Body of pancreas (tissue), 4 donors: Measurements from ENCODE around the gene SPPL2A.

Experiments used
- POLR2A ChIP-seq, 3 donors: fragments of 450-650 bp; IDR thresholded peaks; one replicate each; pipeline ENCODE4 v1.6.1; 2016; ENCODE audit warnings: antibody characterized with exemption in 3 of 3, mild to moderate bottlenecking in 2 of 3
- TF ChIP-seq, protein P1 (sequence below), 7 experiments: fragments of 450-650 bp in 4 of 7; fragments of 200-600 bp in 3 of 7; sonication (generic) in 3 of 7; IDR thresholded peaks; one replicate each; pipeline ENCODE4 v1.5.1; 2016 to 2019; ENCODE audit warnings: antibody characterized with exemption in 7 of 7

DNA sequence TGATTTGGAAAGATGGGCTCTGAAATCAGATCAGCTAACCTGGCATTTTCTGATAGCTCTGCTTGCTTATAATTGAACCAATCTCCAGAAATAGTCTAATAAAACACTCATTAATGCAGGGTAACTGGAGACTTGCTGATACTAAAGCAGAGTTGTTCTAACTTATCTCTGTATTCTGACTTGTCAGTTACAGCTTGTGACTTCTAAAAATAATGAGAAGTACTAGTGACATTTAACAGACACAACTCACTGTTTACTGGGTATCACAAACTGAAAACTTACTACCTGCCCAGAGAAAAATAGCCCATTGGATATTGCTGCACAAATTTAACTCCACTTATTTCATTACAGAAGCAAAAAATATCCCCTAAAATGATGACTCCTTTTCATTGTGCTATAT is 54.9 kb downstream of the SPPL2A start:
- TF ChIP-seq, protein P1, sequence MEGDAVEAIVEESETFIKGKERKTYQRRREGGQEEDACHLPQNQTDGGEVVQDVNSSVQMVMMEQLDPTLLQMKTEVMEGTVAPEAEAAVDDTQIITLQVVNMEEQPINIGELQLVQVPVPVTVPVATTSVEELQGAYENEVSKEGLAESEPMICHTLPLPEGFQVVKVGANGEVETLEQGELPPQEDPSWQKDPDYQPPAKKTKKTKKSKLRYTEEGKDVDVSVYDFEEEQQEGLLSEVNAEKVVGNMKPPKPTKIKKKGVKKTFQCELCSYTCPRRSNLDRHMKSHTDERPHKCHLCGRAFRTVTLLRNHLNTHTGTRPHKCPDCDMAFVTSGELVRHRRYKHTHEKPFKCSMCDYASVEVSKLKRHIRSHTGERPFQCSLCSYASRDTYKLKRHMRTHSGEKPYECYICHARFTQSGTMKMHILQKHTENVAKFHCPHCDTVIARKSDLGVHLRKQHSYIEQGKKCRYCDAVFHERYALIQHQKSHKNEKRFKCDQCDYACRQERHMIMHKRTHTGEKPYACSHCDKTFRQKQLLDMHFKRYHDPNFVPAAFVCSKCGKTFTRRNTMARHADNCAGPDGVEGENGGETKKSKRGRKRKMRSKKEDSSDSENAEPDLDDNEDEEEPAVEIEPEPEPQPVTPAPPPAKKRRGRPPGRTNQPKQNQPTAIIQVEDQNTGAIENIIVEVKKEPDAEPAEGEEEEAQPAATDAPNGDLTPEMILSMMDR (IDR thresholded peaks at IDR 0.05), result no peak
- no peak for TF ChIP-seq POLR2A (IDR thresholded peaks at IDR 0.05)
